ENCODE data around the gene MIB2.
"Not testable (repeated sequence)": the region's sequence is repeated elsewhere in the genome, so short reads cannot be mapped to it uniquely, and the experiment has no call there.

DNA sequence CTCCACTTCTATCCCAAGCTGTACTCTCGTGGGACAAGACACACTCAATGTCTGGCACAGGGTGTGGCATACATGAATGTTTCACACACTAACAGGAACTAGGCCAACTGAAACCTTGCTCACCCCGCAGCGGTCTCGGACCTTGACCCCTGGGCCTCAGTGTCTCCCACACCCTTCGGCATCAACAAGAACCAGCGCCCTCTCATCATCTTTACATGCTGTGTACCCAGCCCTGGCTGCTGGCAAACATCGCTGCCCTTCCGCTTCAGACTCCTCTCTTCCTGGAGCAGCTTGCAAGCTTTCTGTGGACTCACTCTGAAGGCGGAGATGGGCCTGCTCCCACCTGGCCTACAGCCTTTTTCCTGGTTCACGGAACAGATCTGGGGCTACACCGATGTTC lies 33.0 kb downstream of the MIB2 start:
- TF ChIP-seq, protein P1, sequence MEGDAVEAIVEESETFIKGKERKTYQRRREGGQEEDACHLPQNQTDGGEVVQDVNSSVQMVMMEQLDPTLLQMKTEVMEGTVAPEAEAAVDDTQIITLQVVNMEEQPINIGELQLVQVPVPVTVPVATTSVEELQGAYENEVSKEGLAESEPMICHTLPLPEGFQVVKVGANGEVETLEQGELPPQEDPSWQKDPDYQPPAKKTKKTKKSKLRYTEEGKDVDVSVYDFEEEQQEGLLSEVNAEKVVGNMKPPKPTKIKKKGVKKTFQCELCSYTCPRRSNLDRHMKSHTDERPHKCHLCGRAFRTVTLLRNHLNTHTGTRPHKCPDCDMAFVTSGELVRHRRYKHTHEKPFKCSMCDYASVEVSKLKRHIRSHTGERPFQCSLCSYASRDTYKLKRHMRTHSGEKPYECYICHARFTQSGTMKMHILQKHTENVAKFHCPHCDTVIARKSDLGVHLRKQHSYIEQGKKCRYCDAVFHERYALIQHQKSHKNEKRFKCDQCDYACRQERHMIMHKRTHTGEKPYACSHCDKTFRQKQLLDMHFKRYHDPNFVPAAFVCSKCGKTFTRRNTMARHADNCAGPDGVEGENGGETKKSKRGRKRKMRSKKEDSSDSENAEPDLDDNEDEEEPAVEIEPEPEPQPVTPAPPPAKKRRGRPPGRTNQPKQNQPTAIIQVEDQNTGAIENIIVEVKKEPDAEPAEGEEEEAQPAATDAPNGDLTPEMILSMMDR (IDR thresholded peaks at IDR 0.05): not testable (repeated sequence)
- TF ChIP-seq POLR2A (IDR thresholded peaks at IDR 0.05): not testable (repeated sequence)

Data from stomach (tissue), 4 donors.